Measurements from ENCODE around the gene ARHGAP45.

Gene ARHGAP45

DNA sequence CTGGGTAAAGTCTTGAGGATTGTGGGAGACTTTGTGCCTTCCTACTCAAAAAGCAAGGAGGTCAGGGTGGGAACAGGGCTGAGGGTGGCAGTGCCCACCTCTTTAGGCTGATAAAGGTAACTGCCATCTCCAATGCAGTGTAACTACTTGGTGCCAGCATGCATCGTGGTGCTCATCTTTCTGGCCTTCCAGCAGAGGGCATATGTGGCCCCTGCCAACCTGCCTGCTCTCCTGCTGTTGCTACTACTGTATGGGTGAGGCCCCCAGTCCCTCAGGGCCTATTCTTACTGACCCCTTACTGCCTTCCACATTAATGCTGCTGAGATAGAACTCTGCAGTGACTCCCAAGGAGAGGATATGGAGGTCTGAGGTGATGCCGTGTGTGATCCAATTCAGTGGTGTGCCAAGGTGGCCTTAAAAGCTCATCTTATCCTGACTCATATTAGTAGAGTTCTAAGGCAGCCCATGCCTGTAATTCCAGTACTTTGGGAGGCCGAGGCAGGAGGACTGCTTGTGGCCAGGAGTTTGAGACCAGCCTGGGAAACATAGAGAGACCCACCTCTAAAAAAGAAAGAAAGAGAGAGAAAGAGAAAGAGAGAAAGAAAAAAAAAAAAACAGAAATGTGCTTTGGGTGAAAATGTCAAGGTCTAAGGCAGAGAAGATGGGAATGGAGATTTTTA lies 9.7 kb upstream of the ARHGAP45 start:
- DNase-seq: peak; percentile 86

DNA sequence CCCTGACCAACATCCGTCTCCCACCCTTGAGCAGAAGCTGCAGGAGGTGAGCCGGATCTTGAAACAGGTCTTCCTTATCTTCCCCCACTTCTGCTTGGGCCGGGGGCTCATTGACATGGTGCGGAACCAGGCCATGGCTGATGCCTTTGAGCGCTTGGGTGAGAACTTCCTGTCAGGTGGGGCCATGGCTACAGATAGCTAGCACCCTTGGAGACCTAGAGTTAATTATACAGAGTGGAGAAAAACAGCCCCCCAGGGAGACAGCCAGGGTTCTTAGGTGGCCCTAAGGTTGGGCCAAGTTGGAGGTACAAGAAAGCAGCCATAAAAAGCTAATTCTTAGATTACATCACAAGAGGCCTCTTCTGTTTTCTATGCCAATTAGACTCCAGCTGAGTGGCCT lies 8.9 kb upstream of the ARHGAP45 start:
- no peak for DNase-seq

- DNase-seq: no peak
Measured at GRCh38 chr19:1060689-1061088, 6.3 kb upstream of the ARHGAP45 start.

GRCh38 chr19:1061987-1062386 lies 5.0 kb upstream of the ARHGAP45 start:
- DNase-seq: no peak

GRCh38 chr19:1062387-1063029 lies 4.5 kb upstream of the ARHGAP45 start:
- no peak for DNase-seq

GRCh38 chr19:1063030-1063908 lies 3.7 kb upstream of the ARHGAP45 start:
- peak; percentile 56 for DNase-seq

- DNase-seq: peak; percentile 55
Measured at GRCh38 chr19:1063909-1064660, 2.9 kb upstream of the ARHGAP45 start.

GRCh38 chr19:1064661-1065605 lies 2.0 kb upstream of the ARHGAP45 start:
- peak; percentile 83 for DNase-seq

DNA sequence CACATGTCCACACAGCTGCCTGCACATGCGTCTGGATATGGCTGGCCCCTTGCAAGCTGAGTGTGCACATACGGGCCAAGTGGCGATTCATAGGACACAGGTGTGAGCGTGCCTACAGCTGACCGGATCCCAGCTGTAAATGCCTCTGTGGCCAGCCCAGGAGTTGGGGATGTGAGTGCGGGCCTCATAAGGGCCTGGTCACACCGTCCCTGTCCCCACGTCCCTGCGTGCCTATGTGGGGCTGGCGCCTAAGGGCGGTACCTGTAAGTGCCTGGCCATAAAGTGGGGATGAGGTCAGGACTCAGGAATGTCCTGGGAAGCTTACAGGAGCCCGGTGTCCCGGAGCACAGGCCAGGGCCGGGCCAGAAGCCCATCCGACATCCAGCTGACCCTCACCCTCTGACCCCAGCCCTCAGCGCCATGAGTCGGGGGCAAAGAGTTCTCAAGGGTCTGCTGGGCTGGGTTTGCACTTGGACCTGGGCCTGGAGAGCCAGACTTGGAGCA lies 1.3 kb upstream of the ARHGAP45 start:
- DNase-seq: peak; percentile 75

DNA sequence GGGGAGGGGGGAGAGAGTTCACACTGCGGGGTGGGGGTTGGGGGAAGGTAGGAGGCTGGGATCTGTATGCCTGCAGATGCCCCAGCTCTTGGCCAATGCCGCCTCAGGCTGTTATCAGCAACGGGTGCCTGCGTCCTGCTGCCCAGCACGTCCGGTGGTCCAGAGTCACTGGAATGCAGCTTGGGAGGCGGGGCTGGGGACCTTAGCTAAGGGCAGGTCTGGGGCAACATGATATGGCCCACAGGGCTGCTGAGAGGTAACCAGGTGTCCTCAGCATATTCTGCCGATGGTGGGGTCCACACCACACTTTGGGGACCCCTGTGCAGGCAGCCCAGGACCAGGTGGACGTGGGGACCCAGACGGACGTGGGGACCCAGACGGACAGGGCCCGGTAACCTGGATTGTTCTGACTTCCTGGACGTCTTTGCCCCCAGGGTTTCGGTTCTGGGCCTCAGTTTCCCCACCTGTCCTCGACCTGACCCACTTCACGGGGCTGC lies 668 bp upstream of the ARHGAP45 start:
- no peak for DNase-seq

DNA sequence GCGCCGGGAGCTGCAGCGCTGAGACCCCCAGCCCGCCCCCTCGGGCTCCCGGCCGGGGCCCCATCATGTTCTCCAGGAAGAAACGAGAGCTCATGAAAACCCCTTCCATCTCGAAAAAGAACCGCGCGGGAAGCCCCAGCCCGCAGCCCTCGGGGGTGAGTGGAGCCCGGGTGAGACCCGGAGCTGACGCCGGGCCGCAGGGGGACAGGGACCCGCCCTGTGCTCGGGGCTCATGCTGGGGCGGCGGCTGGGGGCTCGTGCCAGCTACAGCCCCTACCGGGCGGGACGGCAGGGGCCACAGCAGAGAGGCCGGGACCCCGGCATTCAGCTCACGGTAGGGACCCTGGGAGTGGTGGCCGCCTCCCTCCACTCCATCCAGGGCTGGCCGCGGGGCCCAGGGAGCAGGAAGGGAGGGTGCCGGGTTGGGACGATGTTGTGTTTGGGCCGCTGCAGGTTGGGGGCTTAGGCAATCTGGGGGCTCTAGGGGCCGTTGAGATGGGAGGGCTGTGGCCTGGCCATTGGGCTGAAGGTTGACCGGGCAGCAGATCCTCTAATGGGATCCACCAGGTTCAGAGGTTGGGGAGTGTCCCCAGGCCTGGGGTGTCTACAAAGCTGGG lies 482 bp downstream of the ARHGAP45 start:
- DNase-seq: peak; percentile 40

- DNase-seq: no peak
Measured at GRCh38 chr19:1068009-1069001, 1.3 kb downstream of the ARHGAP45 start.

DNA sequence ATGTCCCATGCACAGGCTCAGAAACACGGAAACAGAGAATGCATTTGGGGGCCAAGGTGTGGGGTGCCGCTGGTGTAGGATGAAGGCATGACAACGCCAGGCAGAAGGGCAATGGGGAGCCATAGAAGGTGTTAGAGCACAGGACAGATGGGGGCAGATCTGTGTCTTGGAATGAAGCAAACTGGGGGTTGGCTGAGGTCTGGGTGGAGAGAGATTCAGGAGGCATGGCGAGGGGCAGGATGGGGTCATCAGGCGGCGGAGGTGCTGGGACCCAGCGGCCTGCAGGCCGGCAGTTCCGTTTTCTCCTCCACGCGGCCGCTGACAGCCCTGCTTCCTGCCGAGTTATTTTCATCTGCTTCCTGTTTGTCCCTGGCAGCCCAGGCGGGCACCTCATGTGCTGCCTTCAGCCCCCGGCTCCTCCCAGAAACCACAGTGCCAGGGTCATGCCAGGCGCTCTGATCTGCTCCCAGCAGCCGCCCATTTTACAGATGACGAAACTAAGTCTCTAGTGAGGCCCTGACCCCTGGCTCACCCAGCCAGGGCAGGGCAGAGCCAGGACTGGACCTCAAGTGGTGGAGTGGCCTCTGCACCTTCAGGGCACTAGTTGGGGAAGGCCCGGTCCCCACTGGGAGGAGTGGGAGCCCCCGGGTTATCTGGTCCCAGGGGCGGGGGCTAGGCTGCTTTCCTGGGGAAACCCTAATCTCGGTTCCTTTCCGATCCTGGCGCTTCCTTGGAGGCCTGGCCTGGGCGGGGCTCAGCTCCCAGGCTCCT lies 2.2 kb downstream of the ARHGAP45 start:
- DNase-seq: peak; percentile 33

- DNase-seq: peak; percentile 33
Measured at GRCh38 chr19:1070576-1070930, 3.6 kb downstream of the ARHGAP45 start.

DNA sequence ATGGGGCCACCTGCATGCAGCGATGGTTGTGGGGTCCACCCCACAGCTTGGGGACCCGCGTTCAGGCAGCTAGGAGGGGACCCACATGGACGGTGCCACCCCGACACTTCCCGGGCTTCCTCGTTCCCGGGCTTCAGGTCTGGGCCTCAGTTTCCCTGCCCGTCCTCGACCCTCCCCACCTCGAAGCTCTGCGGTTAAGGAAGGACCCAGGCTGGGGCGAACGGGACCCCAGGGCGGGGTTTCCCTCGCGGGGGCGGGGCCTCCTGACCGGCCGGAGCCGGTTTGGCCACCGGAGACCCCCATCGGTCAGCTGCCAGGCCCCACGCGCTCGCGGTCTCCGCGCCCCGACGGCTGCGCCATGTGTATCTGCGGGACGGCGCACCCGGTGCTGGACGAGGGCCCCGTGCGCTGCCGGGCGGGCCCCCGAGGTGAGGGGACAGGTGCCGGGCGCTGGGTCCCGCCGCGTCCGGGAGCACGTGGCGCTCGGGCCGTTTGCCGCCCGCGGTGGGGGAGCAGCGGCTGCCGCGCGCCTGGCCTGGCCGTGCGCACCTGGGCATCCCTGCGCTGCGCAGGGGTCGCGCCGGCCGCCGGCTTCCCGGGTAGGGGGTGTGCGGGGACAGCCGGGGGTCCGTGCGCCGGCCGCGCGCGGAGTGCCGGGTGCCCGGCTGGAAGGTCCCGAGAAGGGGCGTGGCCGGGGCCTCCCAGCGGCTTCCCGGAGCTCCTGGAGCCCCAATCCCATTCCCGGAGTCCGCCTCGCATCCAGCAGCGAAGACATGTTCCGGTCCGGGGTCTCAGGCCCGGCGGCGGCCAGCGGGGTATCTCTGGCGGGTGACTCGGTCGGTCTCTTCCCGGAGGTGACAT lies 4.2 kb downstream of the ARHGAP45 start:
- peak; percentile 59 for DNase-seq

- no peak for DNase-seq
Measured at GRCh38 chr19:1072371-1073015, 5.5 kb downstream of the ARHGAP45 start.
